HG03097 (cell line): ENCODE measurements around the gene OR8K1.

Source experiments
- ATAC-seq: cut with Tn5 transposase; IDR thresholded peaks from one replicate; pipeline ENCODE4 v1.9.1; 2021; ENCODE audit not compliant: unreplicated experiment, low FRiP score

Gene OR8K1

GRCh38 chr11:56345739-56346138 lies at the start of gene OR8K1:
OR8K1 (plus strand) TSS chr11:56346039; CDS start chr11:56346039, 0 bp downstream.
- no peak for ATAC-seq

GRCh38 chr11:56296898-56297297 lies 48.9 kb upstream of the OR8K1 start:
- no peak for ATAC-seq

- no peak for ATAC-seq
Measured at GRCh38 chr11:56307836-56308235, 38.0 kb upstream of the OR8K1 start.

GRCh38 chr11:56314844-56315243 lies 31.0 kb upstream of the OR8K1 start, which contains the start of gene OR8K3:
OR8K3 (plus strand) TSS chr11:56315144; CDS start chr11:56318307, 3,163 bp downstream.
- ATAC-seq = no peak

- ATAC-seq = no peak
Measured at GRCh38 chr11:56331861-56332491, 13.9 kb upstream of the OR8K1 start.

GRCh38 chr11:56333156-56333555 lies 12.7 kb upstream of the OR8K1 start:
- ATAC-seq = no peak

- ATAC-seq = no peak
Measured at GRCh38 chr11:56340289-56340688, 5.5 kb upstream of the OR8K1 start.

GRCh38 chr11:56353991-56354390 lies 8.2 kb downstream of the OR8K1 start, which contains the start of gene OR8J1:
OR8J1 (plus strand) TSS chr11:56354291; CDS start chr11:56360247, 5,956 bp downstream.
- ATAC-seq = no peak

- no peak for ATAC-seq
Measured at GRCh38 chr11:56375324-56375723, 29.5 kb downstream of the OR8K1 start, which contains the start of gene OR8U1. OR8U1 (plus strand) TSS chr11:56375624; CDS start chr11:56375624, 0 bp downstream.

GRCh38 chr11:56380120-56380519 lies 34.3 kb downstream of the OR8K1 start:
- no peak for ATAC-seq

GRCh38 chr11:56394381-56394780 lies 48.5 kb downstream of the OR8K1 start:
- ATAC-seq = no peak

GRCh38 chr11:56396047-56396446 lies 50.2 kb downstream of the OR8K1 start:
- no peak for ATAC-seq
